Neural crest cell (in vitro differentiated cells): ENCODE data around the gene ZNF275. TPM values are rescaled to one million over a fixed set of nuclear protein-coding genes. Genes with fewer than 3 reads are reported as not detected.

Source experiments
- DNase-seq: peaks from one replicate; pipeline ENCODE4 v3.0.0; 2021; ENCODE audit warnings: low read depth, mixed read lengths, low spot score
- H3K27ac Mint-ChIP-seq: one replicate; pipeline ENCODE4 v1.8.0; 2021; ENCODE audit warnings: mild to moderate bottlenecking, mixed read lengths; ENCODE audit not compliant: unreplicated experiment
- H3K27me3 Mint-ChIP-seq: 2 replicates; pipeline ENCODE4 v1.8.0; 2021; ENCODE audit warnings: low read depth, mild to moderate bottlenecking, mixed read lengths
- H3K36me3 Mint-ChIP-seq: 2 replicates; pipeline ENCODE4 v1.8.0; 2021; ENCODE audit warnings: low read depth, mild to moderate bottlenecking, mixed read lengths
- H3K4me1 Mint-ChIP-seq: 2 replicates; pipeline ENCODE4 v1.8.0; 2021; ENCODE audit warnings: mixed read lengths
- H3K4me3 Mint-ChIP-seq: one replicate; pipeline ENCODE4 v1.8.0; 2021; ENCODE audit warnings: mild to moderate bottlenecking, mixed read lengths
- H3K9me3 Mint-ChIP-seq: 2 replicates; pipeline ENCODE4 v1.8.0; 2021; ENCODE audit warnings: mixed read lengths
- total RNA-seq: library from RNA; stranded (reverse); gene quantifications from 2 replicates; pipeline ENCODE4 v1.2.1, GENCODE V29; 2021
- TF ChIP-seq, protein P1 (sequence below): fragments of 200-600 bp; sonication (generic); conservative IDR thresholded peaks from 2 replicates; pipeline ENCODE4 v1.5.0; 2021; ENCODE audit warnings: antibody characterized with exemption, mild to moderate bottlenecking

The ZNF275 gene
- total RNA-seq, 1 donor from 2014 or later = 14.8 TPM

DNA sequence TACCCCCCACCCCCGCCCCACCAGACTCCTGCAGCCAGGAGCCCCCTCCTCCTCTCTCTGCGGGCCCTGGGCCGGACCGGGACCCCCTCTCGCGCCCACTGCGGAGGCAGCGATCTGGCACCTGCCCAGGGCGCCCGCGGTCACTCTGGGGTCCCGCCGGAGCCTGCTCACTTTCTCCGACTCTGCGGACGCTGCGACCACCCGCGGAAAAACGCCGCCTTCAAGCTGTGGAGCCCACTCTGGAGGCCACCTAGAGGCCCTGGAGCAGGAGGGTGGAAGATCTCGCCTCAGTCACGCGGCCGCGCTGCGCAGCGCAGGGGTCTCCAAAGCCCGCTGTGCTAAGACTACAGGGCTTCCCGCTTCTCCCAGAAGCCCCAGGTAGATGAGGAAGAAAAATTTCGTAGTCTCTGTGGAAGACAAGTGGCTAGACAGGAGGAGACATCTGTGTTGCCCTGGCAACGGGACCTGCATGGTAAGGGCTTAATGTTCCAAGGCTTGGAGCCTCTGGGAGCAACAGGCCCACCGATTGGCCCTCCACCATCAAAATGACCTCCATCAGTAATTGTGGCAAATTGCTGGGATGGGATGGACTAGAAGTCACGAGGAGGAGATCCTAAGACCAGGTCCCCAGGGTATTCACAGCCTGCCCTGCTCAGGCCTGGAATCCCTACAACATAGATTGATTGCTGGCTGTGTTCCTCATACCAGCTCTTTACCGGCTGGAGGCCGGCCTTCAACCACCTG lies 12.4 kb upstream of the ZNF275 start, which contains the start of gene PNMA6F:
Gene PNMA6F (minus strand): TSS at position 387 of the 744 bp plus-strand sequence. CDS start 1,093 bp downstream, outside the sequence.
- Mint-ChIP-seq H3K9me3 (peaks cover 5% of the 10 kb centered on the region), H3K4me1 (no peaks in the 10 kb centered on the region), H3K27me3 (peaks cover 12% of the 10 kb centered on the region), H3K27ac (no peak within 1 kb of the TSS), H3K4me3 (no peak within 1 kb of the TSS), H3K36me3 (no peaks in the 10 kb centered on the region)
- DNase-seq = no peak
- TF ChIP-seq, protein P1, sequence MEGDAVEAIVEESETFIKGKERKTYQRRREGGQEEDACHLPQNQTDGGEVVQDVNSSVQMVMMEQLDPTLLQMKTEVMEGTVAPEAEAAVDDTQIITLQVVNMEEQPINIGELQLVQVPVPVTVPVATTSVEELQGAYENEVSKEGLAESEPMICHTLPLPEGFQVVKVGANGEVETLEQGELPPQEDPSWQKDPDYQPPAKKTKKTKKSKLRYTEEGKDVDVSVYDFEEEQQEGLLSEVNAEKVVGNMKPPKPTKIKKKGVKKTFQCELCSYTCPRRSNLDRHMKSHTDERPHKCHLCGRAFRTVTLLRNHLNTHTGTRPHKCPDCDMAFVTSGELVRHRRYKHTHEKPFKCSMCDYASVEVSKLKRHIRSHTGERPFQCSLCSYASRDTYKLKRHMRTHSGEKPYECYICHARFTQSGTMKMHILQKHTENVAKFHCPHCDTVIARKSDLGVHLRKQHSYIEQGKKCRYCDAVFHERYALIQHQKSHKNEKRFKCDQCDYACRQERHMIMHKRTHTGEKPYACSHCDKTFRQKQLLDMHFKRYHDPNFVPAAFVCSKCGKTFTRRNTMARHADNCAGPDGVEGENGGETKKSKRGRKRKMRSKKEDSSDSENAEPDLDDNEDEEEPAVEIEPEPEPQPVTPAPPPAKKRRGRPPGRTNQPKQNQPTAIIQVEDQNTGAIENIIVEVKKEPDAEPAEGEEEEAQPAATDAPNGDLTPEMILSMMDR = no peak

- TF ChIP-seq, protein P1 = no peak
- no peaks in the 10 kb centered on the region for H3K36me3 Mint-ChIP-seq
- H3K4me3 Mint-ChIP-seq = no peak overlapping the region
- peaks cover 19% of the 10 kb centered on the region for H3K27me3 Mint-ChIP-seq
- no peak for DNase-seq
- H3K9me3 Mint-ChIP-seq = peaks cover 15% of the 10 kb centered on the region
- no peaks in the 10 kb centered on the region for H3K4me1 Mint-ChIP-seq
- H3K27ac Mint-ChIP-seq = no peak overlapping the region
Observed at GRCh38 chrX:153327561-153327960, 6.4 kb upstream of the ZNF275 start.

DNA sequence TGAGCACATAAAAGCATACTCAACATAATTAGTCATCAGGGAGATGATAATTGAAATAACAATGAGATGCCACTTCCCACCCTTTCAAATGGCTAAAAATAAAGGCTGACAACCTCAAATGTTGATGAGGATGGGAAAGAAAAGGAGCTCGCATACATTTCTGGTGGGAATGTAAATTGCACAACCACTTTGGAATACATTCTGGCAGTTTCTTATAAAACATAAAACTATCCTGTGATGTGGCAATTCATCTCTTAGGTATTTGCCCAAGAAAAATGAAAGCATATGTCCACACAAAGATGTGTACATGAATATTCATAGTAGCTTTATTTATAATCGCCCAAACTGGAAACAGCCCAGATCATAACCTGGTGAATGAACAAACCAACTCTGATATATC lies 687 bp upstream of the ZNF275 start:
- peaks cover 4% of the 10 kb centered on the region for H3K9me3 Mint-ChIP-seq
- H3K27me3 Mint-ChIP-seq = no peaks in the 10 kb centered on the region
- no peak overlapping the region for H3K27ac Mint-ChIP-seq
- no peak for DNase-seq
- peak overlapping the region; percentile 89 for H3K4me3 Mint-ChIP-seq
- H3K36me3 Mint-ChIP-seq = peaks cover 4% of the 10 kb centered on the region
- TF ChIP-seq, protein P1 = no peak
- peaks cover 17% of the 10 kb centered on the region for H3K4me1 Mint-ChIP-seq

GRCh38 chrX:153334654-153335295 lies 822 bp downstream of the ZNF275 start:
- DNase-seq = no peak
- Mint-ChIP-seq H3K27me3 (no peaks in the 10 kb centered on the region), H3K27ac (no peak overlapping the region), H3K9me3 (peaks cover 3% of the 10 kb centered on the region), H3K4me3 (peak overlapping the region; percentile 87), H3K4me1 (peaks cover 17% of the 10 kb centered on the region), H3K36me3 (peaks cover 14% of the 10 kb centered on the region)
- TF ChIP-seq, protein P1 = no peak

GRCh38 chrX:153336121-153336894 lies 2.4 kb downstream of the ZNF275 start:
- DNase-seq = no peak
- TF ChIP-seq, protein P1 = no peak
- no peak overlapping the region for H3K27ac Mint-ChIP-seq
- H3K4me1 Mint-ChIP-seq = peaks cover 17% of the 10 kb centered on the region
- H3K4me3 Mint-ChIP-seq = peak overlapping the region; percentile 87
- H3K27me3 Mint-ChIP-seq = no peaks in the 10 kb centered on the region
- H3K9me3 Mint-ChIP-seq = peaks cover 8% of the 10 kb centered on the region
- peaks cover 22% of the 10 kb centered on the region for H3K36me3 Mint-ChIP-seq
